A549 treated with dexamethasone at 1 μM for 4 hours (cell line): ENCODE results near the gene S100PBP. TPM values are rescaled to one million over a fixed set of nuclear protein-coding genes. Genes with fewer than 3 reads are reported as not detected.

Experiments used
- total RNA-seq: library from RNA; stranded (reverse); fragments of 200-300 nt; extraction: Qiagen RNA extraction; gene quantifications from 5 replicates; pipeline ENCODE4 v1.2.3, GENCODE V29; 2022

S100PBP gene
- total RNA-seq: 10.2 to 18.4 TPM (median 15.7 TPM) in 5 replicates

GRCh38 chr1:32817159-32817814 is at the start of gene S100PBP, which contains the start of gene YARS1:
TSS of gene S100PBP (plus strand) at chr1:32817653. CDS start at chr1:32826100, 8,447 bp downstream.
TSS of gene YARS1 (minus strand) at chr1:32817358. CDS start at chr1:32817244, 114 bp downstream.

GRCh38 chr1:32870615-32871363 is 53.3 kb downstream of the S100PBP start, which contains the start of gene FNDC5:
TSS of gene FNDC5 (minus strand) at chr1:32870912.

GRCh38 chr1:32886004-32886827 is 68.8 kb downstream of the S100PBP start, which contains the start of gene HPCA:
TSS of gene HPCA (plus strand) at chr1:32886491. CDS start at chr1:32888899, 2,408 bp downstream.

GRCh38 chr1:32900956-32901822 is 83.7 kb downstream of the S100PBP start, which contains the start of gene TMEM54:
TSS of gene TMEM54 (minus strand) at chr1:32901389. CDS start at chr1:32901238, 151 bp downstream.

Other genes with a start within 250 kb of the S100PBP start
- 35.3 to 60.6 TPM (median 38.3 TPM) in 5 replicates for gene ZBTB8OS, start 167.1 kb upstream of the S100PBP start, total RNA-seq
- gene RBBP4, start 166.4 kb upstream of the S100PBP start, total RNA-seq: 72.2 to 89.2 TPM (median 80.2 TPM) in 5 replicates
- gene SYNC, start 114.9 kb upstream of the S100PBP start, total RNA-seq: 11.6 to 19.6 TPM (median 15.8 TPM) in 5 replicates
- 63.9 to 77.3 TPM (median 69.9 TPM) in 5 replicates for gene YARS1, start 295 bp upstream of the S100PBP start, total RNA-seq
- 0.13 to 0.66 TPM (median 0.35 TPM) in 5 replicates for gene FNDC5, start 53.3 kb downstream of the S100PBP start, total RNA-seq
- 0.19 to 0.43 TPM (median 0.26 TPM) in 5 replicates for gene HPCA, start 68.8 kb downstream of the S100PBP start, total RNA-seq
- gene TMEM54, start 83.7 kb downstream of the S100PBP start, total RNA-seq: 24.5 to 40.0 TPM (median 39.4 TPM) in 5 replicates
- gene RNF19B, start 147.2 kb downstream of the S100PBP start, total RNA-seq: 16.7 to 20.1 TPM (median 18.1 TPM) in 5 replicates
- gene AK2, start 219.2 kb downstream of the S100PBP start, total RNA-seq: 146 to 162 TPM (median 159 TPM) in 5 replicates